NCI-H748 treated with DMSO at 0.1 percent for 48 hours (cell line): Measurements from ENCODE around the gene SMARCA2.

Experiments used
- DNase-seq: peaks from one replicate; lab custom pipeline; 2025; lab: John Stamatoyannopoulos, UW

Gene SMARCA2

GRCh38 chr9:2015581-2016407 lies 647 bp downstream of the SMARCA2 start:
- DNase-seq, result peak; percentile 36

GRCh38 chr9:2016408-2017330 lies 1.5 kb downstream of the SMARCA2 start:
- peak; percentile 11 for DNase-seq

GRCh38 chr9:2017331-2018161 lies 2.4 kb downstream of the SMARCA2 start:
- no peak for DNase-seq

GRCh38 chr9:2018162-2018643 lies 3.1 kb downstream of the SMARCA2 start:
- DNase-seq, result no peak

- DNase-seq, result no peak
Measured at GRCh38 chr9:2018764-2019558, 3.8 kb downstream of the SMARCA2 start.

- DNase-seq, result no peak
Measured at GRCh38 chr9:2019723-2020122, 4.6 kb downstream of the SMARCA2 start.

- no peak for DNase-seq
Measured at GRCh38 chr9:2021731-2022130, 6.6 kb downstream of the SMARCA2 start.

GRCh38 chr9:2022560-2022959 lies 7.4 kb downstream of the SMARCA2 start:
- DNase-seq, result no peak

GRCh38 chr9:2023042-2023441 lies 7.9 kb downstream of the SMARCA2 start:
- no peak for DNase-seq

GRCh38 chr9:2023532-2023931 lies 8.4 kb downstream of the SMARCA2 start:
- DNase-seq, result no peak

- no peak for DNase-seq
Measured at GRCh38 chr9:2024888-2025782, 10.0 kb downstream of the SMARCA2 start.

- DNase-seq, result no peak
Measured at GRCh38 chr9:2026220-2026997, 11.3 kb downstream of the SMARCA2 start.

GRCh38 chr9:2027543-2028160 lies 12.5 kb downstream of the SMARCA2 start:
- DNase-seq, result no peak

GRCh38 chr9:2028888-2029287 lies 13.7 kb downstream of the SMARCA2 start:
- DNase-seq, result no peak

- no peak for DNase-seq
Measured at GRCh38 chr9:2029666-2030170, 14.6 kb downstream of the SMARCA2 start.

- DNase-seq, result no peak
Measured at GRCh38 chr9:2032234-2032633, 17.1 kb downstream of the SMARCA2 start.

- no peak for DNase-seq
Measured at GRCh38 chr9:2036844-2037243, 21.7 kb downstream of the SMARCA2 start.
